HG02885 (cell line): ENCODE results near the gene TOX2.

Experiments
- ATAC-seq: cut with Tn5 transposase; IDR thresholded peaks from one replicate; pipeline ENCODE4 v1.9.1; 2021; ENCODE audit warnings: mild to moderate bottlenecking; ENCODE audit not compliant: unreplicated experiment, poor library complexity

TOX2 gene

DNA sequence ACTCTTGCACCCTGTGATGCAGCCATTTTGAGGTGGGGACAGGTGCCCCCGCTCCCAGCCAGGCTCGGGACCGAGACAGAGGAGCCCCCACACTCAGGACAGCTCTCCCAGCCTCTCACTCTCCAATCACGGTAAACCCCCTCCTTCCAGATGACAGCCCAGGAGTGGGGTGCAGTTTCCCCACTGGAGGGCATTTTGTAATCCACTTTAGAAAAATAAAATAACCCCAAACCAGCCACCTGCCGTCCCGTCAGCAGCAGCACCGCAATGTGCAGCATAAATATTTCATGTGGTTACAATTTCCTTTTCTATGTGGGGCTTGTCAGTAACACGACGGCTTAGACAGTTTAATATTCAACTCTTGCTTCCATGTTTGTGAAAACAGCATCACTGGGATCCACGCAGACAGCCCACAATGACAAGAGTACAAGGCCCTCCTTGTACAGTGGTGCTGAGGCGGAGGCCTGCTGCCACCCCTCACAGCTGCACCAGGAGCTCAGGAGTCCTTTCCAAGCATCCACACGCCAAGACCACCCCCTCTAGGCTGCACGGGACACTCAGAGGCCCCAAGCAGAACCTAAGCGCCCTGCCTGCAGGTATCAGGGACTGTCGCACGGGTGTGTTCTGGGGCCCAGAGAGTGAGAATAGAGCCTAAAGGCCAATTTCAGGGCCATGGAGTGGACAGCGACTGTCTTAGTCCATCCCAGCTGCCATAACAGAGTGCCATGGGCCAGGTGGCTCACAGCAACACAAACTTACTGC, 155.7 kb downstream of the TOX2 start:
- ATAC-seq: no peak

- no peak for ATAC-seq
These were observed 156.4 kb downstream of the TOX2 start for GRCh38 chr20:44071057-44071456.

GRCh38 chr20:44071526-44072111, 157.0 kb downstream of the TOX2 start:
- ATAC-seq: no peak

DNA sequence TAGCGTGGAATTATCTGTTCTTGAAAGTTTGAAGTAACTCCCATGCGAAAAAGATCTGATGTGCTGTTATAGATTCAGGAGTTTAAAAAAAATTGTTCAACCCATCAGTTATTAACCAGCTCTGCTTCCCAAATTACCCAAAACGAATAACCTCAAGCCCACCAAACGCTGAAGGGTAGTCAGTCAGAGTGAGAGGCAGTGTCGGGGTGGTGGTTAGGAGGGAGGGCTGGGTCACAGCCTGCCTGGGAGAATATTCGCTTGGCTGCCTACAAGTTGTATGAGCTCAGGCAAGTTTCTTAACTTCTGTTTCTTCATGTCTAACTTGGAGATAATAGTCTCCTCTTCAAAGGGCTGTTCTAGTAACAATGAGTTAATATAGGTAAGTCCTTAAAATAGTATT, 157.7 kb downstream of the TOX2 start:
- no peak for ATAC-seq

DNA sequence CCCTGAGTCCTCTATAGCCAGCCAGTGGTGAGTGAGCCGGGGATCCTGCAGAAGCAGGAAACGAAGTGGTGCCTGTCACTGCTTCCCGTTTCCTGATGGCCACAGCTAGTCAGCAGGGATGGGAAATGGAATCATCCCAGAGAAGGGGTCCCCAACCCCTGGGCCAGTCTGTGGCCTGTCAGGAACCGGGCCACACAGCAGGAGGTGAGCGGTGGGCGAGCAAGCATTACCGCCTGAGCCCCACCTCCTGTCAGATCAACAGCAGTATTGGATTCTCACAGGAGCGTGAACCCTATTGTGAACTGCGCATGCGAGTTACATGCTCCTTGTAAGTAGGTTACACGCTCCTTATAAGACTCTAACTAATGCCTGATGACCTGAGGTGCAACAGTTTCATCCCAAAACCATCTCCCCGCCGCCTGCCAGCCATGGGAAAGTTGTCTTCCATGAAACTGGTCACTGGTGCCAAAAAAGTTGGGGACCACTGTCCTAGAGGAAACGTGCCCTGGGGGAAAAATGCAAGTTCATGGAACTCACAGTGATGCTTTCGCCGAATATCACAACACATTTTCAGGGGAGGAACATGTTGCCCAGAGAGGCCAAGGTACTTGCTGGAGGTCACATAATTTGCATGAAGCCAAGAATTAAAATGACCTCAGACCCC, 158.5 kb downstream of the TOX2 start:
- ATAC-seq: no peak

DNA sequence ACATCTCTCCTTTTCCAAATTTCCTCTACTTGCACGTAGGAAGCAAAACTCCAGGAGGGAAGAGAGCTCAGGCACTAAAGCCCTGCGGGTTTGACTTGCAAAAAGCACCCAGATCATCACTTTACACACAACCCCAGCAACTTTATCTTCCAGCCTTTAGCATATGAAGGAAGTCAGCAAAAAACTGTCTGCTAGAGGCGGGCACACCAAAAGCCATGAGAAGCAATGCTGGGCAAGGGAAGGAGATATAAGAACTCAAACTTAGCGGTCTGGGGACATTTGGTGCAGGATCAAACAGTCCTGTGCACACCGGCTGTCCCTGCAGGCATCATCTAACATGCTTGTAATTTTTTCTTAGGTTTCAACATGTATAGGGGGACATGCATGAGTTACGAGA, 159.0 kb downstream of the TOX2 start:
- ATAC-seq: no peak

DNA sequence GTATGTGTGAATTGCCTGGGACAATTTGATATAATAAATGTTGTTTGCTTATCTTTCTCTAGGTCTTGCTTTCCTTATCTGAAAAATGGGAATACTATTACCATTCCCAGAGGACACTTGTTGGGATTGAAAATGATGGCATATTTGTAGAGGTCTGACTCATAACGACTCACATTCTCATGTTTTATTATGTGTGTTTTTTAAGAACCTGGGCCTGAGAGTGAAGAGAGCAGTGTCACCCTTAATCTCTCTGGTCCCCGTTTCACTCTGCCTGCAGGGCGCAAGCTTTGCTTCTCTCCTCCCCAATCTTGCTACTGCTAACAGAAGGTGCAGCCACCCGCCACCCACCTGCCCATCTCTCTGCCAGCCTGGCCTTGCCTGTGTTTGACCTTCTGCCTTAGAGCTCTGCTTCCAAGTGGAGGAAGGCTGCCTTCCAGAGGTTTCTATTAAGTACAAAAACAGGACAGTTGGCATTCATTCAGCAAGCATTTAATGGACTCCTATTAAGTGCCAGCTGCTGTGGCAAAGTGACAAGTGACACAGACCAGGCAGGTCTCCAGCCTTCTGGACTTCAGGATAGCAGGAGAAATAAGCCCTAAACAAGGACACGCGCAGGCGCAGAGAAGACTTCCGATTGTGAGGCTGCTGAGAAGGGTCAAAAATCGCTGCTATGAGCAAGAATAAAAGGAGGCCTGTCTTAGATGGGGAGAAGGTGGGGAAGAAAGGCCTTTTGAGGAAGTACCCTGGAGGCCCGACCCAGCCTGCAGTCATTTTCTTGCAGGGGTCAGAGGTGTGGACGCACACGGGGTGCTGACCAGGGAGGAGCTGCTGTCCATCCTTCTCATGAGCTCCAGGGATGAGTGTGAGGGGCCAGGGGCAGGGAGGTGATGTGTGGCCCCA, 159.8 kb downstream of the TOX2 start:
- ATAC-seq: no peak

DNA sequence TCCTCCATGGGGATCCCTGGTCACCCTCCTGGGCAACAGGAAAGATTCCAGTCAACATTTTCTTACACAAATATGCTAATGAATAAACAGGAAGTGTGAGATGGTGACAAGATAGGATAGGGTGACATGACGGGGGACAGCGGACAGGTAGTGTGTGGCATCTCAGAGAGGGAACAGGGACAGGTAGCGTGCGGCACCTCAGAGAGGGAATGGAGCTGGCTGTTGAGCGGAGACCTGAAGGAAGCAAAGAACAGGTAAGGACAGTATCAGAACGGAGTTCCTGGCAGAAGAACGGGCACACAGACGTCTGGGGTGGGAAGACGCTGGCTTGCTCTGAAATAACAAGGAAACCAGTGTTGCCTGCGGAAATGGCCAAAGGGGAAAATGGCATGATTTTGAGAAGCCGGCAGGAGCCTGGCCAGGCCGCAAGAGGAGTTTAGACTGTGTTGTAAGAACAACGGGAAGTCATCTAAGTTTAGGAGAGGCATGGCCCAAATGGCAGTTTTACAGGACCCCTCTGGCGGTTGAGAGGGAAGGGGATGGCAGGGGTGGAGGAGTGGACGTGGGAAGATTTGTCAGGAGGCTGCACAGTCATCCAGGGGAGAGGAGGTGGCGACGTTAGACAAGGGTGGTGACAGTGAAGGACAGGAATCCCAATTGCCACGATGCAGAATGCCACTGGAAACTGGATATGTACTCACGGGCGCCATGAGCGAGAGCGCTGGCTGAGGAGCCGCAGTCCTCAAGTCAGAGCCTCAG, 160.7 kb downstream of the TOX2 start:
- ATAC-seq: no peak

GRCh38 chr20:44075950-44076232, 161.2 kb downstream of the TOX2 start:
- ATAC-seq: no peak

DNA sequence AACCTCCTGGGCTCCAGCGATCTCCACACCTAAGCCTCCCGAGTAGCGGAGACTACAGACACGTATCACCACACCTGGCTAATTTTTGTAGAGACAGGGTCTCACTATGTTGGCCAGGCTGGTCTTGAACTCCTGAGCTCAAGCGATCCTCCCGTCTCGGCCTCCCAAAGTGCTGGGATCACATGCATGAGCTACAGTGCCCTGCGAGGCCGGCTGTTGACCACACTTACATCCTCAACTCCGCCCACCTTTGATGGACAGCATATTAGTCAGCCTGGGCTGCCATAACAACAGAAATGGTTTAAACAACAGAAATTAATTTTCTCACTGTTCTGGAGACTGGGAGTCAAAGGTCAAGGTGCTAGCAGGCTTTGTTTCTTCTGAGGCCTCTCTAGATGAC, 164.6 kb downstream of the TOX2 start:
- no peak for ATAC-seq

- ATAC-seq: no peak
These were observed 165.4 kb downstream of the TOX2 start for GRCh38 chr20:44080064-44080463.

DNA sequence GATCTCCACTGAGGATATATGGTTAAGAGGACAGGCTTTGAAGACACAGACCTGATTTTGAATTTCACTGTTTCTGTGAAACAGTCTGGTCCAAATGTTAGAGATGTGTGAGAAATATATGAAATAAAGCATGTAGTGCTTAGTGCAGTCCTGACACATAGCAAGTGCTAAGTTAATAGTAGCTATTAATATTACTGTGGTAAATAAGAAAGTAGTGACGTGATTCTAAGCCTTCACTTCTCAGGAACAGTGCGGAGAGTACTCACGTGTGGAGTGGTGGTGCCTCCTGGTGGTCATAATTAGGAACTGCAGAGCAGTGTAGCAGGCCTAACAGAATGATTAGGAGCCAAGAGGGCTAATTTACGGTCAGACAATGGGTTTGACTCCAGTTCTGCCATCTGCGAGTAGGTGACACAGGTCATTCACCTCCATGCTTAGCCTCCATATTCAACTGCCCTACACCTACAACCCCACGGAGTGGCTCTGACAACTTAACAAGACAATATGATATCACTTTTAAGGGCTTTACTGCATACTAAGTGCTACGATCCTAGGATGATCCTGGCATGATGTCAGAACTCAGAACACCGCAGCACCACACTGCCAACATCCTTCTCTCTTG, 166.1 kb downstream of the TOX2 start:
- peak; percentile 75 for ATAC-seq

DNA sequence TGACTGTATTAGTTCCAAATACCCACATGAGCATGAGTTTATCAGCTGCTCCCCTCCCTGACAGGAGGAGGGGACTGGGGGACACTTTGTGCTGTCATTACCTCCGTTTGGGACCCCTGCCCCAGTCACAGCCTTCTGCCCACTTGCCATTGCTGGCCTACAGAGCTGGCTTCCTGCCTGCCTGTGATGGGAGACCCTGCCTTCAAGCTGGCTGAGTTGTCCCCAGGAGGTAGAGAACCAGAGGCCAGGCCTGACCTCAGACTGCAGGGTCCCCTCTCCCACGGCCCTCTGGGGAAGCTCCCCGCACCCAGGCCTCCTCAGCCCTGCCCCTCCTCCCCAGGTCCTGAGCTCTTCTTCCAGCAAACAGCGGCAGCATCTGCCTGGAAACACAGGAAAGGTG, 166.8 kb downstream of the TOX2 start:
- ATAC-seq: no peak

- ATAC-seq: no peak
These were observed 167.2 kb downstream of the TOX2 start for GRCh38 chr20:44081888-44082287.

GRCh38 chr20:44083220-44083933, 168.7 kb downstream of the TOX2 start:
- no peak for ATAC-seq

- no peak for ATAC-seq
These were observed 169.8 kb downstream of the TOX2 start for GRCh38 chr20:44084439-44084838.

DNA sequence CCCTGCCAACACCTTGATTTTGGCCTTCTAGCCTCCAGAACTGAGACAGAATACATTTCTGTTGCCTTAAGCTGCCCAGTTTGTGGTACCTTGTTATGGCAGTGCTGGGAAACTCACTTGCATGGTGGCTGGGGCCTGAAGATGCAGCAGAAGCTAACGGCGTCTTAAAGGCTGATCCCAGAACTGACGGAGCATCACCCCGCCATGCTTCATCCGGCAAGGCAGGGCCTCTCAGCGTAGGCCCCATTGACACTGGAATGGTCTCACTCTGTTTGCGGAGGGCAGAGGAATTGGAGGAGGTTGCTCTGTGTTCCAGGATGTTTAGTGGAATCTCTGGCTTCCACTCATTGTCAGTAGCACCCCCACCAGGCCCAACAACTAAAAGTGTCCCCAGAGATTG, 170.2 kb downstream of the TOX2 start:
- no peak for ATAC-seq

DNA sequence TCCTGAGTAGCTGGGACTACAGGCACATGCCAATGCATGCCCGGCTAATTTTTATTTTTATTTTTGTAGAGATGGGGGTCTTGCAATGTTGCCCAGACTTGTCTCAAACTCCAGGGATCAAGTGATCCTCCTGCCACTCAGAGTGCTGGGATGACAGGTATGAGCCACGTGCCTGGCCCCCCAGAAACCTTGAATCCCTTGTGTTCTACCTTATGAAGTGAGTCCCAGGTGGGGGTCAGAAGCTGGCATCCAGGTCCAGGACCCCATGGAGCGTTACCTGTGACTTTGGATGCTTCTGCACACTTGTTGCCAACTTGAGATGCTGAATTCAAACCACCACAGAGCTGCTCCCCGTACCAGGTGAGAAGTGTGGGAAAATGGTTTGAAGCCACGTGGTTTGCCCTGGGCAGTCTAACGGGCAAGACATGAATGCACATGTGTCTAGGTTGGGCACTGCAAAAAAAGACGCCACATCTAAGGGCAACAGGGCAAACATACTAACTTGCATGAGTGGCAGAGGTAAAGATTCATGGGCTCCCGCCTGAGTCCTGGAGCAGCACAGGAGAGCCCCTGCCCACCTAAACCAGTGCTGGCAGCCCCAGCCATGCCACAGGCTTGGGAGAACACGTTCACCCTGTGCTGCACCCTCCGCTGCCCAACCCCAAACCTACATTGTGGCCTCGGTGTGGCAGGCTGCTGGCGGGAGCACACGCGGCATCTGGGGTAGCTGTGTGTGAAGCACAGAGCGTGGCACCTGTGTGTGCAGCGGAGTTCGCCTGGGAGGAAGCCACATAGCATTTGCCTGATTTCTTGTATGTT, 171.2 kb downstream of the TOX2 start:
- ATAC-seq: no peak
